DND-41 (cell line): ENCODE data around the gene SEMA4G.

Source experiments
- ATAC-seq: fragments of 200-7000 bp; cut with Tn5 transposase; 3 replicates; pipeline ENCODE4 v1.9.1; 2021; ENCODE audit warnings: low read depth; ENCODE audit not compliant: insufficient read depth
- DNase-seq: peaks from one replicate; pipeline ENCODE4 v3.0.0-alpha.2; 2020
- H2AFZ ChIP-seq: 2 replicates; pipeline ENCODE4 v1.6.0; 2012; ENCODE audit warnings: low read depth, low read length
- H3K27ac ChIP-seq: 2 replicates; pipeline ENCODE4 v1.5.1; 2012; ENCODE audit warnings: low read length, inconsistent platforms
- H3K27me3 ChIP-seq: fragments of 200-600 bp; sonication (generic); 2 replicates; pipeline ENCODE4 v1.6.0; 2012; ENCODE audit warnings: low read length, mild to moderate bottlenecking, inconsistent platforms; ENCODE audit not compliant: insufficient read depth, poor library complexity
- H3K36me3 ChIP-seq: 2 replicates; pipeline ENCODE4 v1.5.1; 2012; ENCODE audit warnings: low read length, inconsistent platforms; ENCODE audit not compliant: insufficient read depth
- H3K4me1 ChIP-seq: 2 replicates; pipeline ENCODE4 v1.5.1; 2012; ENCODE audit warnings: mild to moderate bottlenecking, low read length; ENCODE audit not compliant: insufficient read depth
- H3K4me2 ChIP-seq: 2 replicates; pipeline ENCODE4 v1.6.0; 2012; ENCODE audit warnings: mild to moderate bottlenecking, moderate library complexity, low read length, inconsistent platforms; ENCODE audit not compliant: insufficient read depth
- H3K4me3 ChIP-seq, 2 experiments: fragments of 200-600 bp in 1 of 2; shearing (Covaris generic) in 1 of 2; 2 replicates each; pipeline ENCODE4 v1.5.1; 2012 to 2016; ENCODE audit warnings: inconsistent platforms in 2 of 2, low read length in 2 of 2, mild to moderate bottlenecking in 2 of 2, low read depth in 1 of 2, moderate library complexity in 1 of 2
- H3K79me2 ChIP-seq: 2 replicates; pipeline ENCODE4 v1.6.0; 2012; ENCODE audit warnings: low read length, inconsistent platforms; ENCODE audit not compliant: insufficient read depth
- H3K9ac ChIP-seq: 2 replicates; pipeline ENCODE4 v1.6.0; 2012; ENCODE audit warnings: low read depth, mild to moderate bottlenecking, inconsistent platforms, low read length, moderate library complexity
- H3K9me3 ChIP-seq: 2 replicates; pipeline ENCODE4 v1.5.1; 2012; ENCODE audit warnings: low read length, moderate library complexity, mild to moderate bottlenecking, inconsistent platforms; ENCODE audit not compliant: insufficient read depth, severe bottlenecking
- H4K20me1 ChIP-seq: 2 replicates; pipeline ENCODE4 v1.6.0; 2012; ENCODE audit warnings: low read length; ENCODE audit not compliant: insufficient read depth
- CTCF ChIP-seq: IDR thresholded peaks from 2 replicates; pipeline ENCODE4 v1.5.1; 2012; ENCODE audit warnings: borderline replicate concordance, low read length, moderate library complexity, mild to moderate bottlenecking; ENCODE audit not compliant: poor library complexity, severe bottlenecking; ENCODE audit errors: extremely low read depth
- EZH2 ChIP-seq: IDR thresholded peaks from 3 replicates; pipeline ENCODE4 v1.6.1; 2012; ENCODE audit warnings: borderline replicate concordance, low read depth, mild to moderate bottlenecking, moderate library complexity, low read length, inconsistent platforms; ENCODE audit not compliant: severe bottlenecking

SEMA4G gene

GRCh38 chr10:101010329-101010728, 41.0 kb downstream of the SEMA4G start:
- H2AFZ ChIP-seq, result no peak overlapping the region
- H3K36me3 ChIP-seq, result peaks cover 10% of the 10 kb centered on the region; the same call in 1 of the 2 replicates
- no peaks in the 10 kb centered on the region for H3K27me3 ChIP-seq
- ATAC-seq (no peak), DNase-seq (no peak)
- H3K9me3 ChIP-seq, result no peaks in the 10 kb centered on the region
- no peak overlapping the region for H3K4me3 ChIP-seq
- H3K79me2 ChIP-seq, result no peaks in the 10 kb centered on the region
- no peak overlapping the region for H3K4me2 ChIP-seq
- H3K4me1 ChIP-seq, result peaks cover 7% of the 10 kb centered on the region; the same call in 1 of the 2 replicates
- H3K27ac ChIP-seq, result no peak overlapping the region
- TF ChIP-seq EZH2 (no peak), CTCF (no peak)
- H4K20me1 ChIP-seq, result peaks cover 6% of the 10 kb centered on the region
- no peak overlapping the region for H3K9ac ChIP-seq

- peaks cover 7% of the 10 kb centered on the region for H4K20me1 ChIP-seq
- peaks cover 7% of the 10 kb centered on the region; the same call in 1 of the 2 replicates for H3K4me1 ChIP-seq
- no peak overlapping the region for H3K27ac ChIP-seq
- H3K9me3 ChIP-seq, result no peaks in the 10 kb centered on the region
- no peaks in the 10 kb centered on the region for H3K79me2 ChIP-seq
- H3K36me3 ChIP-seq, result no peaks in the 10 kb centered on the region
- no peaks in the 10 kb centered on the region for H3K27me3 ChIP-seq
- no peak for DNase-seq
- H2AFZ ChIP-seq, result no peak overlapping the region
- no peak overlapping the region for H3K4me2 ChIP-seq
- H3K9ac ChIP-seq, result no peak overlapping the region
- TF ChIP-seq EZH2 (no peak), CTCF (no peak)
- no peak overlapping the region for H3K4me3 ChIP-seq
- ATAC-seq, result no peak
Measured at GRCh38 chr10:101011517-101012423, 42.5 kb downstream of the SEMA4G start.

- H3K4me1 ChIP-seq, result peaks cover 7% of the 10 kb centered on the region; the same call in 1 of the 2 replicates
- ATAC-seq (peak; percentile 91), DNase-seq (peak; percentile 78)
- H3K27me3 ChIP-seq, result no peaks in the 10 kb centered on the region
- H4K20me1 ChIP-seq, result peaks cover 7% of the 10 kb centered on the region
- H3K9ac ChIP-seq, result no peak overlapping the region
- H3K9me3 ChIP-seq, result no peaks in the 10 kb centered on the region
- H3K4me2 ChIP-seq, result no peak overlapping the region
- H3K79me2 ChIP-seq, result no peaks in the 10 kb centered on the region
- H2AFZ ChIP-seq, result no peak overlapping the region; the same call in 1 of the 2 replicates
- no peak overlapping the region for H3K27ac ChIP-seq
- no peak overlapping the region for H3K4me3 ChIP-seq
- no peak for TF ChIP-seq EZH2
- TF ChIP-seq CTCF, result peak; percentile 89
- H3K36me3 ChIP-seq, result no peaks in the 10 kb centered on the region
Measured at GRCh38 chr10:101012525-101013364, 43.4 kb downstream of the SEMA4G start.
